Measurements from ENCODE around the gene FCRL4. TPM values are rescaled to one million over a fixed set of nuclear protein-coding genes. Genes with fewer than 3 reads are reported as not detected.

The FCRL4 gene
- total RNA-seq, 2 experiments from 2014 or later, result not detected

DNA sequence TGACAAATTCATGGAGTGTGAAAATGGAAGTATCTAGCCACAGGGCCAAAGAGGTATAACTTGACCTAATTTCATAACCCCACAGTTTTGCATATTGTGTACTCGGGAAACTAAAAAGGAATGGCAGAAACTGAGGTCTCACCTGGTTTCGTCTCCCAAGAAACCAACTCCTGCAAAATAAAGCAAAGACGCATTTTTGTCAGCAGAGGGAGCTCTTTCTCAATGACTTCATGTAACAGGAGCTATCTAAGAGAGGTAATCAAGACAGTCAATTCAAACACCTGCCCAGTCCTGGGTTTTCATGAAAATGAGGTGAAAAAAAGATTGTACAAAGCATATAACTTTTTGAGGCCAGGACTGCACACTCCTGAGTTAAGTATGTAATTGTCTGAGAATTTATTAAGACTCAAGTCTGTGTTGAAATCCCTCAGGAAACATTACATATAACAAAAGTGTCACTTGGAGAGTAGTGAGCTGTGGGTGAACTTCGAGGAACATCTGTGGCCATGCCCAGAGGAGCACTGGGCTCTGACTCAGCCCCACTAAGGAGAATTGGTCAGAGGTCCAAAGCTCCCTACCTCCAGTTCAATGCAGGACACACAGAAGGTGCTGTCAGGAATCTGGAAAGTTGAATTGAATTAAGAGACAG lies 17.6 kb downstream of the FCRL4 start:
- ATAC-seq (ENCODE audit: poor library complexity) (no peak), DNase-seq (peak in 5 of 14 experiments; percentile 8 to 64 (median 56))
- no peak overlapping the region for H3K27ac ChIP-seq (ENCODE audit: low read depth in 1 of 2, low read length in 2 of 2)
- TF ChIP-seq, protein P1, sequence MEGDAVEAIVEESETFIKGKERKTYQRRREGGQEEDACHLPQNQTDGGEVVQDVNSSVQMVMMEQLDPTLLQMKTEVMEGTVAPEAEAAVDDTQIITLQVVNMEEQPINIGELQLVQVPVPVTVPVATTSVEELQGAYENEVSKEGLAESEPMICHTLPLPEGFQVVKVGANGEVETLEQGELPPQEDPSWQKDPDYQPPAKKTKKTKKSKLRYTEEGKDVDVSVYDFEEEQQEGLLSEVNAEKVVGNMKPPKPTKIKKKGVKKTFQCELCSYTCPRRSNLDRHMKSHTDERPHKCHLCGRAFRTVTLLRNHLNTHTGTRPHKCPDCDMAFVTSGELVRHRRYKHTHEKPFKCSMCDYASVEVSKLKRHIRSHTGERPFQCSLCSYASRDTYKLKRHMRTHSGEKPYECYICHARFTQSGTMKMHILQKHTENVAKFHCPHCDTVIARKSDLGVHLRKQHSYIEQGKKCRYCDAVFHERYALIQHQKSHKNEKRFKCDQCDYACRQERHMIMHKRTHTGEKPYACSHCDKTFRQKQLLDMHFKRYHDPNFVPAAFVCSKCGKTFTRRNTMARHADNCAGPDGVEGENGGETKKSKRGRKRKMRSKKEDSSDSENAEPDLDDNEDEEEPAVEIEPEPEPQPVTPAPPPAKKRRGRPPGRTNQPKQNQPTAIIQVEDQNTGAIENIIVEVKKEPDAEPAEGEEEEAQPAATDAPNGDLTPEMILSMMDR (IDR thresholded peaks at IDR 0.05), result peak; percentile 69
- H3K4me3 Mint-ChIP-seq, result no peak overlapping the region
- peaks cover 19% of the 10 kb centered on the region for H3K27me3 Mint-ChIP-seq
- H3K4me1 Mint-ChIP-seq (ENCODE audit: low read depth), result no peaks in the 10 kb centered on the region
- no peaks in the 10 kb centered on the region for H3K36me3 ChIP-seq (ENCODE audit: insufficient read depth, low read length)
- H3K36me3 Mint-ChIP-seq (ENCODE audit: low read depth), result no peaks in the 10 kb centered on the region
- CTCF ChIA-PET, result interaction anchor here (0.6 to 2.1 kb wide), 9 partner anchors 8 to 1492 kb away, joined by 3 to 12 read pairs (median 4); no protein-coding TSS in a partner anchor
- H3K27me3 ChIP-seq (ENCODE audit: control insufficient read depth in 1 of 2, insufficient read depth in 2 of 2, low read length in 2 of 2), result no peaks in the 10 kb centered on the region
- intact Hi-C loops (cut with DNase I, micrococcal nuclease), result loop anchor here (1.0 to 5.0 kb wide), 2 partner anchors 545 to 1492 kb away; no protein-coding TSS in a partner anchor
- no peaks in the 10 kb centered on the region for H3K4me1 ChIP-seq (ENCODE audit: insufficient read depth, low read length)
- H3K4me3 ChIP-seq (ENCODE audit: low read length), result no peak overlapping the region
- POLR2A ChIA-PET, result no interaction called here
- H3K27ac Mint-ChIP-seq, result no peak overlapping the region
- H3K9me3 Mint-ChIP-seq, result no peaks in the 10 kb centered on the region
- peaks cover 0 to 6% of the 10 kb centered on the region in 2 experiments for H3K9me3 ChIP-seq (ENCODE audit: control insufficient read depth in 1 of 2, insufficient read depth in 1 of 2, low read length in 2 of 2)

DNA sequence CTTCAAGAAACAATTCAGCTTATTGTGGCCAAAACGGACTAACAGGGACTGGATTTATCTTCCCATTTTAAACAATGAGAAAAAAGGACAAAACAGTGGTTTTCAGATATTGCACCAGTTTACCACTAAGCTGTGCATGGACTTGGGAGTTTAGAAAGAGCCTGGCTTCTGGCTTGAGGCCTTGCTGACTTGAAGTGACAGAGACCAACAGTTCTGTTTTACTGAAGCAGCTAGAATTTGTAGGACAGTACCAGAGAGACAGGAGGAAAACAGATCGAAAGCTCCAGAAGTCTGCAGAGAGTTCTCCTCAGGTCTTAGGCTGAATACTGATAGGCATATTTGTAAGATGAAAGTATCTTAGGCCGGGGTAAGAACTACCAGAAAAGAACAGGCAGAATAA lies 20.5 kb downstream of the FCRL4 start:
- Histone ChIP-seq H3K4me1 (ENCODE audit: insufficient read depth, low read length) (no peaks in the 10 kb centered on the region), H3K36me3 (ENCODE audit: insufficient read depth, low read length) (no peaks in the 10 kb centered on the region), H3K27ac (ENCODE audit: low read depth in 1 of 2, low read length in 2 of 2) (no peak overlapping the region), H3K27me3 (ENCODE audit: control insufficient read depth in 1 of 2, insufficient read depth in 2 of 2, low read length in 2 of 2) (peaks cover 0 to 5% of the 10 kb centered on the region in 2 experiments), H3K4me3 (ENCODE audit: low read length) (no peak overlapping the region), H3K9me3 (ENCODE audit: control insufficient read depth in 1 of 2, insufficient read depth in 1 of 2, low read length in 2 of 2) (no peaks in the 10 kb centered on the region)
- no peak overlapping the region for H3K4me3 Mint-ChIP-seq
- CTCF ChIA-PET, result interaction anchor here (0.8 kb wide), 1 partner anchor 11 kb away, joined by 3 read pairs; no protein-coding TSS in a partner anchor
- DNase-seq (no peak), ATAC-seq (ENCODE audit: poor library complexity) (no peak)
- H3K36me3 Mint-ChIP-seq (ENCODE audit: low read depth), result no peaks in the 10 kb centered on the region
- intact Hi-C loops (cut with DNase I, micrococcal nuclease), result no loop called here
- H3K4me1 Mint-ChIP-seq (ENCODE audit: low read depth), result no peaks in the 10 kb centered on the region
- H3K27ac Mint-ChIP-seq, result no peak overlapping the region
- H3K27me3 Mint-ChIP-seq, result peaks cover 21% of the 10 kb centered on the region
- no peaks in the 10 kb centered on the region for H3K9me3 Mint-ChIP-seq
- POLR2A ChIA-PET, result no interaction called here
- TF ChIP-seq, protein P1 (IDR thresholded peaks at IDR 0.05), result no peak

DNA sequence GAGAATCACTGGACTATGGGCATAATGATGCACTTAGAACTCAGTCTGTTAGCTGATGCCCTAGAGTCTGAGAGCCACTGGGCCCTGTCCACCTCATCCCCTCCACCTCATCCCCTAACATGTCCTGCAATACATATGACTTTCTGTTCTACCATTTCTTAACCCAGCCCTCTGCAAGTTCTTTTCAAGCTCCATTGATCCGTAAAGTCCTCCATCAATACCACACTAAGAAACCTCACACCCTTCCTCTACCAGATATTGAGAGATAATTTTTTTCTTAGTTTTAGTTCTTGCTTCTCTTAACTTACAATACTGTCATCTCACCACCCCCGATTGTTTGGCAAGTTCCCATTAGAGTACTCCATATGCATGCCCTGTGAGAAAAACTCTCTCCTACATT lies 22.1 kb downstream of the FCRL4 start:
- CTCF ChIA-PET, result no interaction called here

More for the DNA sequence above, 22.1 kb downstream of the FCRL4 start:
- H3K36me3 ChIP-seq (ENCODE audit: insufficient read depth, low read length), result no peaks in the 10 kb centered on the region
- Mint-ChIP-seq H3K4me1 (ENCODE audit: low read depth) (no peaks in the 10 kb centered on the region), H3K27me3 (peaks cover 17% of the 10 kb centered on the region), H3K36me3 (ENCODE audit: low read depth) (no peaks in the 10 kb centered on the region), H3K9me3 (no peaks in the 10 kb centered on the region), H3K4me3 (no peak overlapping the region), H3K27ac (no peak overlapping the region)
- ATAC-seq (ENCODE audit: poor library complexity) (no peak), DNase-seq (no peak)
- H3K27me3 ChIP-seq (ENCODE audit: control insufficient read depth in 1 of 2, insufficient read depth in 2 of 2, low read length in 2 of 2), result peaks cover 0 to 5% of the 10 kb centered on the region in 2 experiments
- H3K4me3 ChIP-seq (ENCODE audit: low read length), result no peak overlapping the region
- no peaks in the 10 kb centered on the region for H3K4me1 ChIP-seq (ENCODE audit: insufficient read depth, low read length)
- H3K27ac ChIP-seq (ENCODE audit: low read depth in 1 of 2, low read length in 2 of 2), result no peak overlapping the region
- intact Hi-C loops (cut with DNase I, micrococcal nuclease), result no loop called here
- POLR2A ChIA-PET, result no interaction called here
- no peaks in the 10 kb centered on the region for H3K9me3 ChIP-seq (ENCODE audit: control insufficient read depth in 1 of 2, insufficient read depth in 1 of 2, low read length in 2 of 2)
- TF ChIP-seq, protein P1 (IDR thresholded peaks at IDR 0.05), result no peak
